HCT116 (cell line): Measurements from ENCODE around the gene CTCFL. TPM values are rescaled to one million over a fixed set of nuclear protein-coding genes. Genes with fewer than 3 reads are reported as not detected.
"Not testable (repeated sequence)": the region's sequence is repeated elsewhere in the genome, so short reads cannot be mapped to it uniquely, and the experiment has no call there.

Experiments used
- ATAC-seq: fragments of 200-7000 bp; cut with Tn5 transposase; 2 replicates; pipeline ENCODE4 v1.9.1; 2020; ENCODE audit warnings: mild to moderate bottlenecking, moderate library complexity
- BruUV-seq: library from RNA; stranded (reverse); fragments of 400-500 nt; replicated peaks from 2 replicates; lab custom pipeline; 2021; lab: Mats Ljungman, UMichigan
- CTCF ChIA-PET: fragments of 300-600 bp; sonication (Branson Sonifier 250); formaldehyde crosslinking; loops from one replicate; lab custom pipeline; 2021; ENCODE audit warnings: antibody characterized with exemption; lab: Charles Lee
- POLR2A ChIA-PET: fragments of 300-600, 350-600 bp; sonication (Branson Sonifier 250); formaldehyde crosslinking; loops from one replicate; lab custom pipeline; 2021; ENCODE audit warnings: antibody characterized with exemption; lab: Charles Lee
- RAD21 ChIA-PET, 2 experiments: fragments of 300-600 bp; sonication (Branson Sonifier 250); formaldehyde crosslinking; loops; one replicate each; lab custom pipeline; 2023; ENCODE audit warnings: low total read pairs in 2 of 2; ENCODE audit not compliant: uncharacterized antibody in 2 of 2, unreplicated experiment in 2 of 2, low non-redundant PET in 1 of 2; lab: Charles Lee
- DNase-seq: peaks from one replicate; pipeline ENCODE4 v3.0.0-alpha.2; 2010; ENCODE audit warnings: low read depth, low spot score
- H2AFZ ChIP-seq: fragments of 200-600 bp; shearing (Covaris generic), sonication (generic); 2 replicates; pipeline ENCODE4 v1.6.1; 2017; ENCODE audit warnings: low read depth, mixed run types, mixed read lengths, antibody characterized with exemption, low read length; ENCODE audit not compliant: poor library complexity, severe bottlenecking
- H3K27ac ChIP-seq: 2 replicates; pipeline ENCODE4 v1.5.1; 2012; ENCODE audit warnings: low read depth, low read length
- H3K27me3 ChIP-seq: fragments of 200-600 bp; sonication (generic); 2 replicates; pipeline ENCODE4 v1.6.1; 2016; ENCODE audit warnings: mixed run types, low read length, mixed read lengths; ENCODE audit not compliant: insufficient read depth
- H3K36me3 ChIP-seq, 2 experiments: fragments of 200-500 bp in 1 of 2; fragments of 200-600 bp in 1 of 2; sonication (Bioruptor generic) in 1 of 2; sonication (generic) in 1 of 2; 2 replicates each; pipeline versions ENCODE4 v1.5.1 to v1.6.1; 2014 to 2016; ENCODE audit warnings: low read length in 2 of 2, inconsistent platforms in 1 of 2, mixed read lengths in 1 of 2, mixed run types in 1 of 2; ENCODE audit not compliant: insufficient read depth in 2 of 2, control insufficient read depth in 1 of 2
- H3K4me1 ChIP-seq, 2 experiments: fragments of 200-600 bp in 1 of 2; sonication (generic) in 1 of 2; 2 replicates each; pipeline versions ENCODE4 v1.5.1 to v1.6.1; 2012 to 2017; ENCODE audit warnings: low read length in 2 of 2, inconsistent platforms in 1 of 2, mild to moderate bottlenecking in 1 of 2, mixed read lengths in 1 of 2, mixed run types in 1 of 2, moderate library complexity in 1 of 2; ENCODE audit not compliant: insufficient read depth in 2 of 2, control insufficient read depth in 1 of 2
- H3K4me2 ChIP-seq: fragments of 200-600 bp; sonication (generic); 2 replicates; pipeline ENCODE4 v1.6.1; 2017; ENCODE audit warnings: mixed run types, low read length, mixed read lengths
- H3K4me3 ChIP-seq, 2 experiments: fragments of 200-600 bp in 1 of 2; sonication (generic) in 1 of 2; replicated peaks in 1 of 2; 2 replicates each; pipeline ENCODE4 v1.5.1; 2011 to 2016; ENCODE audit warnings: low read length in 2 of 2, control low read depth in 1 of 2, low read depth in 1 of 2, mild to moderate bottlenecking in 1 of 2, mixed read lengths in 1 of 2, mixed run types in 1 of 2
- H3K79me2 ChIP-seq: fragments of 200-600 bp; sonication (generic); 2 replicates; pipeline ENCODE4 v1.6.1; 2017; ENCODE audit warnings: mild to moderate bottlenecking, mixed run types, low read length, moderate library complexity, mixed read lengths; ENCODE audit not compliant: insufficient read depth
- H3K9ac ChIP-seq: fragments of 200-600 bp; sonication (generic); 2 replicates; pipeline ENCODE4 v1.6.1; 2016; ENCODE audit warnings: low read length, mixed read lengths
- H3K9me2 ChIP-seq: fragments of 200-600 bp; sonication (generic), shearing (Covaris generic); 2 replicates; pipeline ENCODE4 v1.6.1; 2017; ENCODE audit warnings: mixed run types, mild to moderate bottlenecking, moderate library complexity; ENCODE audit not compliant: insufficient read depth
- H3K9me3 ChIP-seq, 2 experiments: fragments of 200-500 bp in 1 of 2; fragments of 200-600 bp in 1 of 2; sonication (Bioruptor generic) in 1 of 2; sonication (generic) in 1 of 2; 2 replicates each; pipeline ENCODE4 v1.6.1; 2014 to 2017; ENCODE audit warnings: low read length in 2 of 2, mixed read lengths in 2 of 2, inconsistent platforms in 1 of 2, low read depth in 1 of 2, mild to moderate bottlenecking in 1 of 2, mixed run types in 1 of 2, moderate library complexity in 1 of 2; ENCODE audit not compliant: control insufficient read depth in 1 of 2, insufficient read depth in 1 of 2
- H4K20me1 ChIP-seq: fragments of 200-600 bp; sonication (generic), shearing (Covaris generic); 2 replicates; pipeline ENCODE4 v1.6.1; 2017; ENCODE audit warnings: mixed run types, mild to moderate bottlenecking, moderate library complexity; ENCODE audit not compliant: insufficient read depth
- ELF1 ChIP-seq: IDR thresholded peaks from 2 replicates; pipeline ENCODE4 v1.6.1; 2012; ENCODE audit warnings: low read depth, borderline replicate concordance
- EZH2 ChIP-seq: fragments of 200-600 bp; sonication (generic); IDR thresholded peaks from 2 replicates; pipeline ENCODE4 v1.6.1; 2017; ENCODE audit warnings: antibody characterized with exemption, mixed run types
- EZH2phosphoT487 ChIP-seq: fragments of 200-600 bp; IDR thresholded peaks from 2 replicates; pipeline ENCODE4 v1.6.1; 2018; ENCODE audit warnings: antibody characterized with exemption, borderline replicate concordance
- SRF ChIP-seq: IDR thresholded peaks from 2 replicates; pipeline ENCODE4 v1.6.1; 2012; ENCODE audit warnings: low read depth
- YY1 ChIP-seq: IDR thresholded peaks from 2 replicates; pipeline ENCODE4 v1.6.1; 2011; ENCODE audit warnings: low read length, low read depth, moderate library complexity, mild to moderate bottlenecking; ENCODE audit not compliant: insufficient replicate concordance; ENCODE audit errors: extremely low read depth
- intact Hi-C: fragments of 100-400 bp; cut with micrococcal nuclease; formaldehyde crosslinking; loops from 2 replicates; pipeline ENCODE4 v1.10.0; 2022
- total RNA-seq: library from RNA; stranded (reverse); gene quantifications from one replicate; pipeline ENCODE4 v1.2.1, GENCODE V29; 2021; ENCODE audit not compliant: unreplicated experiment
- TF ChIP-seq, protein P1 (sequence below): IDR thresholded peaks from 2 replicates; pipeline ENCODE4 v1.6.1; 2011; ENCODE audit warnings: mild to moderate bottlenecking, low read length, moderate library complexity; ENCODE audit not compliant: insufficient replicate concordance; ENCODE audit errors: extremely low read depth

The CTCFL gene
- total RNA-seq, 1 experiment from 2014 or later, result 0.34 TPM

DNA sequence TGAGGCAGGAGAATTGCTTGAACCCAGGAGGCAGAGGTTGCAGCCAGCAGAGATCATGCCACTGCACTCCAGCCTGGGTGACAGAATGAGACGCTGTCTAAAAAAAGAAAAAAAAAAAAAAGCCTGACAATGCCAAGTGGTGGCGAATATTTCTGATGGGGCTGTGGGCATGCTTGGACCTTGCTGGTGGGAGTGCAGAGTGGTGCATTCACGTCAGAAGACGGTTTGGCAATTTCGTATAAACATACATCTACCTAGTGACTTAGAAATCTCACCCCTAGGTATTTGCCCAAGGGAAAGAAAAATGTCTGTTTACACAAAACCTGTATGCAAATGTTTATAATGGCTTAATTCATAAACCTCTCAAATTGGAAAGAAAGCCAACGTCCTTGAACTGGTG is 33.6 kb downstream of the CTCFL start (continued):
- no peak for TF ChIP-seq EZH2phosphoT487
- TF ChIP-seq SRF, result no peak
- TF ChIP-seq YY1, result no peak
- TF ChIP-seq ELF1, result no peak
- TF ChIP-seq, protein P1, sequence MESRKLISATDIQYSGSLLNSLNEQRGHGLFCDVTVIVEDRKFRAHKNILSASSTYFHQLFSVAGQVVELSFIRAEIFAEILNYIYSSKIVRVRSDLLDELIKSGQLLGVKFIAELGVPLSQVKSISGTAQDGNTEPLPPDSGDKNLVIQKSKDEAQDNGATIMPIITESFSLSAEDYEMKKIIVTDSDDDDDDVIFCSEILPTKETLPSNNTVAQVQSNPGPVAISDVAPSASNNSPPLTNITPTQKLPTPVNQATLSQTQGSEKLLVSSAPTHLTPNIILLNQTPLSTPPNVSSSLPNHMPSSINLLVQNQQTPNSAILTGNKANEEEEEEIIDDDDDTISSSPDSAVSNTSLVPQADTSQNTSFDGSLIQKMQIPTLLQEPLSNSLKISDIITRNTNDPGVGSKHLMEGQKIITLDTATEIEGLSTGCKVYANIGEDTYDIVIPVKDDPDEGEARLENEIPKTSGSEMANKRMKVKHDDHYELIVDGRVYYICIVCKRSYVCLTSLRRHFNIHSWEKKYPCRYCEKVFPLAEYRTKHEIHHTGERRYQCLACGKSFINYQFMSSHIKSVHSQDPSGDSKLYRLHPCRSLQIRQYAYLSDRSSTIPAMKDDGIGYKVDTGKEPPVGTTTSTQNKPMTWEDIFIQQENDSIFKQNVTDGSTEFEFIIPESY, result no peak
- no peak for TF ChIP-seq EZH2

DNA sequence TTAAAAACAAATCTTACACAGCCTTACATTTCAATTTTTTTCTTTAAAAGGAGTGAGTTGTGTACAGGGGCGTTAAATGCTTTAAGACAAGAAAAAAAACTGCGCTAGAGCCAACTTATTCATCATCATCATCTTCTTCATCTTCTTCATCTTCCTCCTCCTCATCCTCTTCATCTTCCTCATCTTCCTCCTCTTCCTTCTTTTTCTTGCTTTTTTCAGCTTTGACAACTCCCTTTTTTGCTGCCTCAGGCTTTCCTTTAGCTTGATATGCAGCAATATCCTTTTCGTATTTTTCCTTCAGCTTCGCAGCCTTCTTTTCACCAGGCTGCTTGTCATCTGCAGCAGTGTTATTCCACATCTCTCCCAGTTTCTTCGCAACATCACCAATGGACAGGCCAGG is 36.7 kb downstream of the CTCFL start:
- H3K9ac ChIP-seq, H3K79me2 ChIP-seq, H3K27me3 ChIP-seq, ATAC-seq, H3K9me2 ChIP-seq, H3K4me1 ChIP-seq, CTCF ChIA-PET, H2AFZ ChIP-seq, RAD21 ChIA-PET, intact Hi-C loops, BruUV-seq, H3K27ac ChIP-seq, H3K9me3 ChIP-seq, H3K4me3 ChIP-seq, H3K4me2 ChIP-seq, POLR2A ChIA-PET, DNase-seq, H4K20me1 ChIP-seq, H3K36me3 ChIP-seq: not testable (repeated sequence)
